A673 (cell line): ENCODE results near the gene BAIAP3. TPM values are rescaled to one million over a fixed set of nuclear protein-coding genes. Genes with fewer than 3 reads are reported as not detected.

ENCODE experiments used
- BruUV-seq: library from RNA; stranded (reverse); fragments of 400-500 nt; replicated peaks from 2 replicates; lab custom pipeline; 2021; lab: Mats Ljungman, UMichigan
- CTCF ChIA-PET: fragments of 300-600 bp; sonication (Branson Sonifier 250); formaldehyde crosslinking; loops from one replicate; lab custom pipeline; 2022; ENCODE audit warnings: antibody characterized with exemption; lab: Charles Lee
- POLR2A ChIA-PET: fragments of 300-600 bp; sonication (Branson Sonifier 250); formaldehyde crosslinking; loops from one replicate; lab custom pipeline; 2022; ENCODE audit warnings: antibody characterized with exemption; ENCODE audit not compliant: low non-redundant PET; lab: Charles Lee
- DNase-seq: peaks from one replicate; pipeline ENCODE4 v3.0.0-alpha.2; 2015; ENCODE audit warnings: low spot score
- H3K27ac ChIP-seq: fragments of 200-600 bp; sonication (generic); 2 replicates; pipeline ENCODE4 v1.5.1; 2016; ENCODE audit warnings: mixed run types, low read depth, mild to moderate bottlenecking, mixed read lengths, antibody characterized with exemption, low read length; ENCODE audit not compliant: poor library complexity, severe bottlenecking
- H3K27me3 ChIP-seq: fragments of 200-600 bp; sonication (generic); replicated peaks from 2 replicates; pipeline ENCODE4 v1.6.1; 2017; ENCODE audit warnings: mixed run types, low read depth, mild to moderate bottlenecking, mixed read lengths, antibody characterized with exemption, low read length; ENCODE audit not compliant: insufficient read depth, poor library complexity
- H3K36me3 ChIP-seq: fragments of 200-600 bp; sonication (generic); 2 replicates; pipeline ENCODE4 v1.6.1; 2016; ENCODE audit warnings: mixed run types, mild to moderate bottlenecking, mixed read lengths, antibody characterized with exemption, low read length; ENCODE audit not compliant: insufficient read depth, poor library complexity, severe bottlenecking
- H3K4me1 ChIP-seq: fragments of 200-600 bp; sonication (generic); 2 replicates; pipeline ENCODE4 v1.6.1; 2017; ENCODE audit warnings: mixed run types, mild to moderate bottlenecking, mixed read lengths, antibody characterized with exemption, low read length; ENCODE audit not compliant: insufficient read depth, poor library complexity, severe bottlenecking
- H3K4me3 ChIP-seq: fragments of 200-600 bp; sonication (generic); 2 replicates; pipeline ENCODE4 v1.5.1; 2016; ENCODE audit warnings: low read depth, mixed run types, mild to moderate bottlenecking, mixed read lengths, low read length; ENCODE audit not compliant: poor library complexity, severe bottlenecking
- H3K9me3 ChIP-seq: fragments of 200-600 bp; sonication (generic); 2 replicates; pipeline ENCODE4 v1.6.1; 2016; ENCODE audit warnings: mixed run types, low read depth, mild to moderate bottlenecking, mixed read lengths, antibody characterized with exemption, low read length; ENCODE audit not compliant: poor library complexity, severe bottlenecking
- CTCF ChIP-seq: fragments of 300-800, 200-600 bp; sonication (generic); conservative IDR thresholded peaks from 2 replicates; pipeline ENCODE4 v1.5.1; 2017; ENCODE audit warnings: low read depth, mild to moderate bottlenecking, antibody characterized with exemption, low read length, moderate library complexity, mixed read lengths
- EZH2 ChIP-seq: fragments of 200-600 bp; sonication (generic); IDR thresholded peaks from 2 replicates; pipeline ENCODE4 v1.6.1; 2017; ENCODE audit warnings: borderline replicate concordance, low read depth, mild to moderate bottlenecking, mixed read lengths, antibody characterized with exemption, low read length; ENCODE audit not compliant: poor library complexity, severe bottlenecking
- intact Hi-C: fragments of 100-400 bp; cut with micrococcal nuclease; formaldehyde crosslinking; loops from one replicate; pipeline ENCODE4 v1.10.0; 2022; ENCODE audit not compliant: unreplicated experiment
- total RNA-seq: library from RNA; stranded (reverse); gene quantifications from 2 replicates; pipeline ENCODE4 v1.2.3, GENCODE V29; 2021

BAIAP3 gene
- total RNA-seq, 1 experiment from 2014 or later, result 2.0 TPM

- POLR2A ChIA-PET, result no interaction called here
Observed at GRCh38 chr16:1332618-1333148, 762 bp upstream of the BAIAP3 start.

DNA sequence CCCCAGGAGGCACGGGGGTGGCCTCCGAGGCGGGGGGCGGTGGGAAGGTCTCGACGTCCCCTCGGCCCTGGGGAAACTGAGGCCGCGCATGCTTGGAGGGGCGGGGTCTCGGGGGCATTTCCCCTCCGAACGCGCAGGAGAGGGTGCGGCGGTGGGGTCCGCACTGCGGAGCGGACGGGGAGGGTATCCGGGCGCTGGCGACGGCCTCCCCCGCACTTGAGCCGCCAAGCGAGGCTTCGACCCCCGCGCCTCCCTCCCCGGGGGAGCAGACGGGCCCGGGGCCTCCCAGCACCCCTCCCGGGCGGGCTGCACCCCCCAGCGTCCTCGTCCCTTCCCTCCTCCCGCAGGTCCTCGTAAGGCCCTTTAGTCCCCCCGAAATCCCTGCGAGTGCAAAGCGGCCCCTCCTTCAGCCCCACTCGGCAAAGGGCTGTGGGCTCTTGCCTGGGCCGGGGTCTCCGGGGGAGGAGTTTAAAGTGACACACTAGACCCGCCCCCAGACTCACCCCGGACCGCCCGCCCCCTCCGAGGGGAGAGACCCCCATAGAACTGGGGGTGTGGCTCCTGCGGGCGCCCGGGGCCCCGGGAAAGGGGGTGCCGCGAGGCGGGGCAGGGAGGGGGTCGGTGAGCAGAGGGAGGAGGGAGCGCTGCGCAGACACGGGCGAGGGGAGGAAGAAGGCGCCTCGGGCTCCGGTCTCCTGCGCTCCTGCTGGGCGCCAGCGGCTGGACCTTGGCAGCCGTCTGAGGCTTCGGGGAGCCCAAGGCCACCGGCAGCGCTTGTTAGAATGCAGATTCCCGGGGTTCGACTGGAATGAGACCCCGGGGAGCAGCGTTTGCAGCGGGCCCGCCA is 632 bp downstream of the BAIAP3 start:
- no peak for DNase-seq
- peaks cover 56% of the 10 kb centered on the region for H3K27me3 ChIP-seq
- CTCF ChIA-PET, result no interaction called here

More at GRCh38 chr16:1332618-1333148, 762 bp upstream of the BAIAP3 start:
- no peaks in the 10 kb centered on the region for H3K9me3 ChIP-seq
- CTCF ChIA-PET, result no interaction called here
- TF ChIP-seq CTCF (no peak), EZH2 (peak; percentile 73)
- no peak for DNase-seq
- no peak overlapping the region for H3K27ac ChIP-seq
- intact Hi-C loops, result no loop called here
- H3K4me1 ChIP-seq, result peaks cover 15% of the 10 kb centered on the region
- no TSS peak for BruUV-seq
- no peak overlapping the region for H3K4me3 ChIP-seq
- peaks cover 56% of the 10 kb centered on the region for H3K27me3 ChIP-seq
- H3K36me3 ChIP-seq, result no peaks in the 10 kb centered on the region

DNA sequence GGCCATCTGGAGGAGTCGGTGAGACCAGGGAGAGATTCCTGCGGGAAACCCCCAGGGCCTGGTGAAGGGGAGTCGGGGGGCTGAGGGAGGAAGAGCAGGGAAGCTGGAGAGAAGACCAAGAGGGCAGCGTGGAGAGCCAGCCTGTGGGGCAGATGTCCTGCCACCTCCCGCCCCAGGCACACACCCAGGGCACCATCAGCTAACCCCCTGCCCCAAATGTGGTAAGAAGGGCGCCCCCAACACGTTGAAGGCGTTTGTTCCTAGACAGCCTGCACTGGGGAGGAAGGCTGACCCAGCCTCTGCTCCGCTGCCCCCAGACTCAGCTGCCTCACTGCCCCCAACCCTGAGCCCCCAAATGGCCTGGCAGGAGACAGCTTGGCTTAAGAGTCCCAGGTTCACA is 1.3 kb downstream of the BAIAP3 start:
- peak overlapping the region; percentile 41 for H3K4me3 ChIP-seq
- ChIA-PET CTCF (no interaction called here), POLR2A (no interaction called here)
- BruUV-seq, result no TSS peak
- no peak overlapping the region for H3K27ac ChIP-seq
- DNase-seq, result no peak
- no peak for TF ChIP-seq CTCF
- no peak for TF ChIP-seq EZH2
- intact Hi-C loops, result no loop called here
- H3K9me3 ChIP-seq, result no peaks in the 10 kb centered on the region
- H3K4me1 ChIP-seq, result peaks cover 15% of the 10 kb centered on the region
- H3K36me3 ChIP-seq, result no peaks in the 10 kb centered on the region
- peaks cover 56% of the 10 kb centered on the region for H3K27me3 ChIP-seq

More for the DNA sequence above, 632 bp downstream of the BAIAP3 start:
- Histone ChIP-seq H3K27ac (no peak overlapping the region), H3K4me1 (peaks cover 15% of the 10 kb centered on the region), H3K36me3 (no peaks in the 10 kb centered on the region), H3K4me3 (peak overlapping the region; percentile 41), H3K9me3 (no peaks in the 10 kb centered on the region)
- BruUV-seq, result no TSS peak
- intact Hi-C loops, result no loop called here
- no peak for TF ChIP-seq EZH2
- TF ChIP-seq CTCF, result no peak
- POLR2A ChIA-PET, result no interaction called here
